Measurements from ENCODE around the gene ARHGAP32.

The ARHGAP32 gene

DNA sequence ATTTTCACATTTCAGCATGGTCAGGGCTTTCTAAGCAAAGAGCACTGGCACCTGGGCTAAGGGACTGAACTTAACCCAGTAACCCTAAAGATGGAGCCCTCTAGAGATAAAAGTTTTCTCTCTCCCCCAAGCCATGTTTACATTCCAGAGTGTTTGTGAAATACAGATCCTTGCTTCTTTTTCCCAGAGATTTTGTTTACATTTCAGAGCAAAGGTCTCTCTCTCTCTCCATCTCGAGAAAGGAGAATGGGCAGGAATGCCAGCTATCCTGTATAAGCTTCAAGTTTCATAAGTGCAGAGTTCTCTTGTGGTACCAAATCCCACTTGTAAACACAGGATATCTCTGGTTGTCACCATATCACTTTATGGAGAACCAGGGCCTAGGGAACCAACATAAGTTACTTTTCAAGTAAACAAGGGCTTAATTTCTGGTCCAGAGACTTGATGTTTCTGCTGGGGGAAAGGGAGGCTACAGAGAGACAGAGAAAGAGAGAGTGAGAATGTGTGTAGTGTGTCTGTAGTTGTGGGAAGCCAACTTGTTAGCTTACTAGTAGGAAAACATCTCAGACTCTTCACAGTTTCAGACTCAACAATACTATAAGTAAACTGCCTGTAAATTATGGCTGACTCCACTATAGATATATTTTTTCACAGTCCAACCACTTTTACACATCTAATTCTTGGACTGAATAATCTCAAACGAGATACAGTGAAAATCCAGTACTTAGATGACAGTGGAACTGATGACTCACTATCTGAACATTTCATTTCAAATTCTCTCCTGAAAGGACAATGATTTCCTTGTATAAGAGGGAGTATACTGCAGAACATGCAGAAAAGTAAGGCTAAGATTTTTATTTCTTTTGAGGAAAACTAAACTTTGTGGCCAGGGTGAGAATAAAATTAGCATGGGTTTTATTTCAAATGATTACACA, 76.2 kb downstream of the ARHGAP32 start:
- no peak for DNase-seq (ENCODE audit: low read depth in 2 of 2)

DNA sequence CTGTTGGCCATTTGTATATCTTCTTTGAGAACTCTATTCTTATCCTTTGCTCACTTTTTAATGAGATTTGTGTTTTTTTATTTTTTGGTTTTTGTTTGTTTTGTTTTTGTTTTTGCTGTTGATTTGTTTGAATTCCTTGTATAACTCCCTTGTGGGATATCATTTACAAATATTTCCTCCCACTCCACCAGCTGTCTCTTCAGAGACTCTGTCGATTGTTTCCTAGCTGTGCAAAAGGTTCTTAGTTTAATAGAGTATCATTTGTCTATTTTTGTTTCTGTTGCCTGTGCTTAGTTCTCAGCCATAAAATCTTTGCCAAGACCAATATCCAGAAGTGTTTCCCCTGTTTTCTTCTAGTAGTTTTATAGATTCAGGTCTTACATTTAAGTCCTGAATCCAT, 82.4 kb downstream of the ARHGAP32 start:
- no peak for DNase-seq (ENCODE audit: low read depth in 2 of 2)

DNA sequence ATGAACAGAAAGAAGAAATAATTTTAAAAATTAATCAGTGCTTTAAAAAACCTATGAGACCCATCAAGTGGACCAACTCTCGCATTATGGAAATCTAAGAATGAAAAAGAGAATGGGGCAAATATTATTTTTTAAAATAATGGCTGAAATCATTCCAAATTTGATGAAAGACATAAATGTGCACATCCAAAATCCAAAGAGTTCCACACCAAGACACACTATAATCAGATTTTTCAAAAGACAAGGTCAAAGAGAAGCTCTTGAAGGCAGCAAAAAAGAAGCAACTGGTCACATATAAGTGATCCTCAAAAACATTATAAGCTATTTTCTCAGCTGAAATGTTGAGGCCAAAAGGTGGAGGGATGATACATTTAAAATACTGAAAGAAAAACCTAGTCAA, 85.3 kb downstream of the ARHGAP32 start:
- DNase-seq (ENCODE audit: low read depth in 2 of 2): no peak

DNA sequence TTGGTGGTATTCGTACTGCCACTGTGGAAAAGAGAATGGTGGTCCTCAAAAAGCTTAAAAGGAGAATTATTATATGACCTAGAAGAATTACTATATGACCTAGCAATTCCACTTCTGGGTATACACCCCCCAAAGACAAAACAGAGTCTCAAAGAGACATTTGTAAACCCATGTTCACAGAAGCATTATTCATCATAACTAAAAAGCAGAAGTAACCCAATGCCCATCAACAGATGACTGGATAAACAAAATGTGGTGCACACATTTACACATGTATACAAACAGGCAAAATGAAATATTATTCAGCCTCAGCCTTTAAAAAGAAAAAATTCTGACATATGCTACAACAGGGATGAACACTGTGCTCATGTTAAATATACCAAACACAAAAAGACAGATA, 89.4 kb downstream of the ARHGAP32 start:
- no peak for DNase-seq (ENCODE audit: low read depth in 2 of 2)

DNA sequence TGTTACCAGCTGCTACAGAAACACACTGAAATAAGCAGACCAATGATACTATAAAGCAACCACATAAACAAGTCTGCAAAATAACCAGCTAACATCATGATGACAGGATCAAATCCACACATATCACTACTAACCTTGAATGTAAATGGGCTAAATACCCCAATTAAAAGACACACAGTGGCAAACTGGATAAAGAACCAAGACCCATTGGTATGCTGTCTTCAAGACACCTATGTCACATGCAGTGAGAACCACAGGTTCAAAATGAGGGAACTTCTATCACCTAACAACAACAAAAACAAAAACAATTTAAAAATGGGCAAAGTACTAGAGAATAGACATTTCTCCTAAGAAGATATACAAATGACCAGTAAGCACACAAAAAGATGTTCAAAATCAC, 89.9 kb downstream of the ARHGAP32 start:
- DNase-seq (ENCODE audit: low read depth in 2 of 2): no peak

DNA sequence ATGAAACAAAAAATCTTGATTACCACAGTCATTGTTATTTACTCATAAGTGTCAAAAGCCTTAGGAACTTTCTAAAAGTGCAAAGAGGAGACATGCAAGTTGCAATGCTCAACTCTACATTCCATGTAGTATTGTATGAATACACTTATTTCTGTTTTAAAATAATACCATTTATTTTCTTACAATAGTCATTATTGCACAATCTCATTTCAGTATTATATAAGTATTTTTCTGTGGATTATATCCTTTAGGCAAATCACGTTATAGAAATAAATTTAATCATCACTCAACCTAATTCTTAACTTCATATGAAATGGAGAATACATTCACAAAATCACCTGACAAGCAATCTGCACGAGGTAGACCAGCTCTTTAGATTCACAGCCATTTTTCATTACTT, 98.8 kb downstream of the ARHGAP32 start:
- no peak for DNase-seq (ENCODE audit: low read depth in 2 of 2)

DNA sequence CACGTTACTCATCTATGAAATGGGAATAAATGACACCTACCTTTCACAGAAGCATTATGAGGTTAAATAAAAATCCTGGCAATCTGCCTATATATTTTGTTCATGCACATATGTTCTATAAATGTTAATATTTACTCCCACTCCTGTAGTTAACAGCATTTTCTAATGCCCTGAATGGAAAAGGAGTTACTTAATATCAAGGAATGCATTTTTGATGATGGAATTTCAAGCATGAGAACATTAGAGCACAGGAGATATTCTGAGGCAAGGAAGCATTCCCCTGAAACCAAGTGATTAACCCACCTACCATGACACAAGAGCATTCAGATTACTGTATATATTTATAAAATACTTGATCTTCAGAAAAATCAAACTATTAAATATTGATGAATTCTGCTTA, 102.1 kb downstream of the ARHGAP32 start:
- no peak for DNase-seq (ENCODE audit: low read depth in 2 of 2)

DNA sequence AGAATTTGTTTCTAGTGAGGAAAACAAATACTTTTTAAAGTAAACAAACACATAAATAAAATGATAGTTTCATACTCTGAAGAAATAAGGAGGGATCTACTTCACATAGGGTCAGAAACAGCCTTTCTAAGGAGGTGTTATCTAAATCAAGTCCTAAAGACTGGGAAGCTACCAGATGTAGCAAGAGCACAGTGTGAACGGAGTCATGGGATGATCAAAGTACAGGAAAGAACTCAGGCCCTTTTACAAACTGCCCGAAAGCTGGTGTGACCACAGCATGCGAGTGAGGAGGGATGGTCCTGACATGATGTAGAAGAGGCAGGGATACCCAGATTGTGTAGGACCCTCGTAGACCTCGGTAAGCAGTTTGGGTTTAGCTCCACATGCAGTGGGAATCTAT, 102.8 kb downstream of the ARHGAP32 start:
- no peak for DNase-seq (ENCODE audit: low read depth in 2 of 2)

DNA sequence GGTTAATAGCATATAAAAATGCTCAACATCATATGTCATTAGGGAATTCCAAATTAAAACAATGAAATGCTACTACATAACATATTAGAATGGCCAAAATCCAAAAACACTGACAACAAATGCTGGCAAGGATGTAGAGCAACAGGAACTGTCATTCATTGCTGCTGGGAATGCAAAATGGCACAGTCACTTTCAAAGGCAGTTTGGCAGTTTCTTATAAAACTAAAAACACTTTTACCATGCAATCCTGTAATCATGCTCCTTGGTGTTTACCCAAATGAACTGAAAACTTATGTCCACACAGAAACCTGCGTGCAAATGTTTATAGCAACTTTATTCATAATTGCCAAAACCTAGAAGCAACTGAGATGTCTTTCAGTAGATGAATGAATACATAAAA, 105.1 kb downstream of the ARHGAP32 start:
- no peak for DNase-seq (ENCODE audit: low read depth in 2 of 2)

DNA sequence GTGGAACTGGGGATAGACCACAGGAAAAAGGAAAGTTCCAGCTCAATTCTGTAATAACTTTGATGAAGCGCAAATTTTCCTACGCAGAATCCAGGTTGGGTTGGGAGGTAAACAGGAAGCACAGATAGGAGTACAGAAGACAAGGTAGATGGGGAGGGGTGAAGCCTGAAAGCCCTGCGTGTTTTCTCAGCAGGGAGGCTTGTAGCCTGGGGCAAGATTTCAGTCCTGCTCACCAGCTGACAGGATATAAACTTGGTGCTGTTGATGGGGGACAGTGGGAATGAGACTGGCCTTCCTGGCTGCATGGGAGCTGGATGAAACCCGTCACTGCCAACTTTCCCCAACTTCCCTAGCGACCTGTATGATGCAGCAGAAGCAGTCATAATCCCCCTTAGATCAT, 114.9 kb downstream of the ARHGAP32 start:
- DNase-seq (ENCODE audit: low read depth in 2 of 2): no peak

DNA sequence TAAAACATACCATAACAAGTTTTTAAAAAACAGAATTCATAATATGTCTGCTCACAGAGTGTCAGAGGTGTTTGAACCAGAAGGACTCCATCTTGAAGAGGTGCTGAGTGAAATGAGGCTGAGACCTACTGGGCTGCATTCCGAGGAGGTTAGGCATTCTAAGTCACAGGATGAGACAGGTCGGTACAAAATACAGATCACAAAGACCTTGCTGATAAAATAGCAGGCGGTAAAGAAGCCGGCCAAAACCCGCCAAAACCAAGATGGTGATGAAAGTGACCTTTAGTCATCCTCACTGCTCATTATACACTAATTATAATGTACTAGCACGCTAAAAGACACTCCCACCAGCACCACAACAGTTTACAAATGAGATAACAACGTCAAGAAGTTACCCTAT, 116.4 kb downstream of the ARHGAP32 start:
- DNase-seq (ENCODE audit: low read depth in 2 of 2): no peak

DNA sequence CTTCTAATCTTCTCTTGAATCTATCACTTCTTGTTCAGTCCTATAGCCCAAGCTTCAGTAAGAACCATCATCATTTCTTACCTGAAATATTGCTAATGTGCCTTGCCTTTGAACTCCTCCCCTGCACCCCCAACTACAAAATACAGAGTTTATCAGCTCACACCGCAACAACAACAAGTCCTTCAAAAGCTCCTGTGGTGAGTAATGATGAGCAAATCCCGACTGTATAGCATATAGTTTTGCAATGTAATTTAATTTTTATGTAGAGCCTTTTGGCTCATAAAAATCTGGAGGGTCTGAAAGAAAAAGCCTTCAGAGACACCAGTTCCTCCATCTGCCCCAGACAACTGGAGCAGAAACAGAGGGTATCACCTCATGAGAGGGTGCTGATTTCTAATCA, 124.7 kb downstream of the ARHGAP32 start:
- no peak for DNase-seq (ENCODE audit: low read depth in 2 of 2)

DNA sequence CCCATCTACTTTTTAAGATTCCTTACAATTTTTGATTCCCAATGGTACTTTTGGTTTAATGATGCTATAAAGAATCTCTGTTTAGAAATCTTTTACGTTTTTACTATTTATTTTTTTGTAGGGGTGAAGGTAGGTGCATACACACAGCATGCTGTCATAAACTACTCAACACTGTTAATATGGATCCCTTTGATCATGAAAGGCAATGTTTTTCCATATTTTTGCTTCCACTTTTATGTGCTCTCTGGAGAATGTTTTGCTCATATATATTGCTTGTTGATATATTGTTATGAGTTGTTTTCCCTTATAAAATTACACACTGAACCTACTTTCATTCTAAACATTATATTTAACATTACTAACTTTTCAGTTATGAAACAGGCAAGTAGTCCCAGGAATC, 125.9 kb downstream of the ARHGAP32 start:
- no peak for DNase-seq (ENCODE audit: low read depth in 2 of 2)

DNA sequence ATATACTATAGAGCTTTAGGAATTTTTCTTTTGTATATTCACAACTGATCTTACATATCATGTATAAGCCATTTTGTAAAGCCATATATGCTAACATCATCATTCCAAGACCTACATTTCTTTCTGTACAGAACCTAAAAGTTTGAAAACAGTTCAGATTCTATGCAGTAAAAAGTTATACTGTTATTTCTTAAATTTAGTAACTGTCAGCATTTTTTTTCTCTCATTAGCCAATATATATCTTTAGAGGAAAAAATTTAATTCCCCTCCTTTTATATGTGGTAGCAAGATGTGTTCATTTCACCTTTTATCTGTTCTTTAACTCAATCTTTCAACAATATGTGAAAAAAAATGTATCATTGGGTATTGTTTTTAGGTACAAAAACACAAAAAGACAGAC, 129.0 kb downstream of the ARHGAP32 start:
- DNase-seq (ENCODE audit: low read depth in 2 of 2): no peak

DNA sequence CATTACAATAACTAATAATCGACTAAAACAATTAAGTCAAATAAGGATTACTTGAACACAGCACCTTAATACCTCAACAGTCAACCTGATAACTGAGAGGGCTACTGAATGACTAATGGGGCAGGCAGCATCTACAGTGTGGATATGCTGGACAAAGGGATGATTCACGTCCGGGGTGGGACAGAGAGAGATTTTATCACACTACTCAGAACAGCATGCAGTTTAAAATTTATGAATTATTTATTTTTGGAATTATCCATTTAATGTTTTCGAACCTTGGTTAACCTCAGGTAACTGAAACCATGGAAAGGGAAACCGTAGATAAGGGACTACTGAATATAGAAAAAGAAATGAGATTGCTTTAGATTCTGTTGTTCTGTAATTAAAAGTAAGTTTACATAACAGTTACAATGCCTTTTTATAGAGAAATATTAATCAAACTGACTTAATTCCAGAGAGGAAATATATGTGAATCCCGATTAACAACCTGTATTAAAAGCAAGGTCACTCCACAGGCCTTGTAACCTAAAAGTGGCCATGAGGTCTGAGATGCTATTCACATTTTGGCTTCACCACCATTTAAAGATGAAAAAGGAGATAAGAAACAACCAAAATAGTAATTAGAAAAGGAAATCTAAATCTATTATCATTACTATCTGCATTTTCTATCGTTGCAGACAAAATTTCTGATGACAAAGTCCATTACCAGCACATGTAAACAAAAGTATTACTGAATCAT, 130.5 kb downstream of the ARHGAP32 start:
- no peak for DNase-seq (ENCODE audit: low read depth in 2 of 2)

DNA sequence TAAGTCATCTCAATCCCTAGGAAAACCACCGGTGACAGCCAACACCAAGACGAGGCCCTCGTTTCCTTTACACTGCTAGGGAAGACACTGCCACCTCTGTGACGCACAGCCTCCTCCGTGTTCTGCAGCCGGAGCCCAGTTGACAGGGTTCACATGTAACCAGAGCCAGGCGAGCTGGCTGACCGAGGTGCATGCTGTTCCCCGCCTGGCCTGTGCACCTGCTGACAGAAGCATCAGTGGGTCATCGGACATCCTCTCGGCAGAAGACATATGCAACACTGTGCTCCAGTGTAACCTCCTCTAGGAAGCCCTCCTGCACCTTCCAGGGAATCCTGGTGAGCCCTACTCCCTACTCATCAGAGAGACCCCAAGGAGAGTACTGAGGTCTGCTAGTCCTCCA, 135.2 kb downstream of the ARHGAP32 start:
- no peak for DNase-seq (ENCODE audit: low read depth in 2 of 2)

DNA sequence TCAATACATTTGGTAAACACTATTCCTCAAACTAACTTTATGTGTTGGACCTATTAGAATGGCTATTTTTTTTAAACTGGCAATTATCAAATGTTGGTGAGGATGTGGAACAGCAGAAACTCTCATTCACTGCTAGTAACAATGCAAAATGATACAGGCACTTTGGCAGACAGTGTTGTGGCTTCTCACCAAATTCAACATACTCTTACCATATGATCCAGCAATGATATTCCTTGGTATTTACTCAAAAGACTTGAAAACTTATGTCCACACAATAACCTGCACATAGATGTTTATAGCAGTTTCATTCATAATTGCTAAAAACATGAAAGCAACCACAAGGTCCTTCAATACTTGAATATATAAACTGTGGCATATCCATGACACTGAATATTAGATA, 136.9 kb downstream of the ARHGAP32 start:
- DNase-seq (ENCODE audit: low read depth in 2 of 2): no peak

DNA sequence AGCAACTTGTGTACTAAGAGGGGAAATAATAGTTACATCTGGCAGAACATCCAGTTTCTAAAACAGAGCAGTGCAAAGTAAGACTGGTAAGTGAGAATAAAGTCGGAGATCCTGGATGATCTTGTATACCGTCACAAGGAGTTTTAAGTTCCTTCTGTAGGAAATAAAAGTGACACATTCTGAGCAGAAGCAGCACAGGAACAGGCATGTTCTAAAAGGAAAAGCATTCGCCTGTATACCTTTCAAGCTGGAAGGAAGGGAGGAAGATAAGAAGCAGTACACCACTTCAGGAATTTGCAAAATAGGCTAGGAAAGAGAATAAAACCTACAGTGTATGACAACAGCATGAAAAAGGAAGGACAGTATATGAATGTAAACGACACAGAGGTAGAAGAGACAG, 143.2 kb downstream of the ARHGAP32 start:
- DNase-seq (ENCODE audit: low read depth in 2 of 2): no peak

DNA sequence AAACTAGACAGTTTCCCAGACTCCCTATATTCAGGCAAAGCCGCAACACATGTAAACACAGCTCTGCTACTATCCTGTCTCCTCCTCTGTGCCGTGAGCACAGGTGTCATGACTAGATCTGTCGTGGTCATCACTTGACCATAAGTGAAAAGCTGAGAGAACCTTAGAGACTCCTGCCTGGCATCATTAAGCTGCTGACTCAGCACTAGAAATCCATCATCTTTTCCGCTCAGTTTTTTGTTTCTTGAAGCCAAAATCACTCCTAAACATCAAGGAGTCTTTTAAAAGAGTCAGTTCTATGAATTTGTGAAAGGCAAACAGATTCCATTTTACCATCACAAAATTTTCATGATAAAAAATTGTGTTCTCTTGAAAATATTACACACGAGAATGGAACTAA, 147.0 kb downstream of the ARHGAP32 start:
- DNase-seq (ENCODE audit: low read depth in 2 of 2): no peak

DNA sequence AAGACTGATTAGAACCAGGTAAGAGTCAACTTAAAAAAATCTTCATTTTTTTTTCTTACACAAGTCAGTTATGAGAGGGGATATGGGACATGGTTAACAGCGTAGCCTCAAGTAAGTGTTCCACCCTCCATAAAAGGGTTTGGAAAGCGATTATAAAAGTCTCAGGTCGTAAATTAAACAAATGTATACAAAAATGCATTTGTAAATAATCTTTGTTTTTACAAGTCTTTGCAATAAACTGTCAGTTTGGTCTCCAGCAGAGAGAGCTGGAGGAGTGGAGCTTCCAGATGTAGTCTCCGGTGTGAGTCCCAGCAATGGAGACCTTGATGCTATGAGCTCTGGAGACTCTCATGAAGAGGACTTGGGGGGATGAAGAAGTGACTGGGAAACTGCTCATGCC, 149.6 kb downstream of the ARHGAP32 start:
- DNase-seq (ENCODE audit: low read depth in 2 of 2): no peak

DNA sequence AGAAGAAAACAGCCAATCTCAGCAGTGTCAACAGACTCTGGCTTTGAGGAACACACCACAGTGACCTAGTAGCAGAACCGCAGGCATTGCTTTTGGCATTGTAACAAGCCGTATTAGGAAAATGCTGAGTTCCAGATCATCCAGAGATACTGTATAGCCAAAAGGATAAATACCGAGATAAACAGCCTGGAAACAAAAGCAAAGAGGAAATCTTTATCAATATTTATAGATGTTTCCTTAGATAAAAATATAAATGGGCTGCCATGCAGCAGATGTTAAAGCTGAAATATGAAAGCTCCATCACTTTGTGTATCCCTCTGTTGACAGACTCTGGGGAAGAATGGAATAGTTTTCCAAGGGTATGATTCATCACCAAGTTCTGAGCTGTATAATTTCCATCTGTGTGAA, 150.5 kb downstream of the ARHGAP32 start:
- no peak for DNase-seq (ENCODE audit: low read depth in 2 of 2)

DNA sequence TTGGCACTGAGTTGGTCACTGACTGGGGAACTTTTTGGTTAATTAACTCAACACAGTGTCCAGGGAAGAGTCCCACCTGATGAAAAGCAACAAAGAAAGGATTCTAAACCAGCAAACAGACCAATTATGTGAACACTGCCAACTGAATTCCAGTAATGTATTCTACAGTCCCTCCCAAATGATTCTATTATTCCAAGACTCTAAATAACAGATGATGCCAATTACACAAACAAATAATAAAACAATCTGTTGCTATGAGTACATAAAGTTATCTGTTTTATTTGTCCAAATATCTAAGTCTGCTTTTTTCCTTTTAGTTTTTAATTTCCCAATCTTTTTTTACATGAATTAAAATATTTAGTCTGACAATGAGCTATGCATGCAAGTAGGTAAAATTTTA, 151.2 kb downstream of the ARHGAP32 start:
- DNase-seq (ENCODE audit: low read depth in 2 of 2): no peak

DNA sequence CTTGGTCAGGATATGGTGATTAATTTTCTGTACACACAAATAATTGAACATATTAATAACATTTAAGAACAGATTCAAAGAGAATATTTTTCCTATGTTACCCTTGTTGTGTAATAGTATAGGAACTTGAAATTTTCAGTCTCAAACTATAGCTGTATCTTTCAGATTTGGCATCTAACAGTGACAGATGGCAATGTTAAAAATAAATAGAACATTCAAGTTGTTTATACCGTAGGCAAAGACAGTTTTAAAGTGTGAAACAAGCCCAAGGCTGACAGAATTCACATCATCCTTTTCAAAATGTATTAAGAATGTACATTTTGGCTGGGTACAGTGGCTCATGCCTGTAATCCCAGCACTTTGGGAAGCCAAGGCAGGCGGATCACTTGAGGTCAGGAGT, 156.9 kb downstream of the ARHGAP32 start:
- no peak for DNase-seq (ENCODE audit: low read depth in 2 of 2)
